ENCODE results near the gene MTA1.

MTA1 gene

DNA sequence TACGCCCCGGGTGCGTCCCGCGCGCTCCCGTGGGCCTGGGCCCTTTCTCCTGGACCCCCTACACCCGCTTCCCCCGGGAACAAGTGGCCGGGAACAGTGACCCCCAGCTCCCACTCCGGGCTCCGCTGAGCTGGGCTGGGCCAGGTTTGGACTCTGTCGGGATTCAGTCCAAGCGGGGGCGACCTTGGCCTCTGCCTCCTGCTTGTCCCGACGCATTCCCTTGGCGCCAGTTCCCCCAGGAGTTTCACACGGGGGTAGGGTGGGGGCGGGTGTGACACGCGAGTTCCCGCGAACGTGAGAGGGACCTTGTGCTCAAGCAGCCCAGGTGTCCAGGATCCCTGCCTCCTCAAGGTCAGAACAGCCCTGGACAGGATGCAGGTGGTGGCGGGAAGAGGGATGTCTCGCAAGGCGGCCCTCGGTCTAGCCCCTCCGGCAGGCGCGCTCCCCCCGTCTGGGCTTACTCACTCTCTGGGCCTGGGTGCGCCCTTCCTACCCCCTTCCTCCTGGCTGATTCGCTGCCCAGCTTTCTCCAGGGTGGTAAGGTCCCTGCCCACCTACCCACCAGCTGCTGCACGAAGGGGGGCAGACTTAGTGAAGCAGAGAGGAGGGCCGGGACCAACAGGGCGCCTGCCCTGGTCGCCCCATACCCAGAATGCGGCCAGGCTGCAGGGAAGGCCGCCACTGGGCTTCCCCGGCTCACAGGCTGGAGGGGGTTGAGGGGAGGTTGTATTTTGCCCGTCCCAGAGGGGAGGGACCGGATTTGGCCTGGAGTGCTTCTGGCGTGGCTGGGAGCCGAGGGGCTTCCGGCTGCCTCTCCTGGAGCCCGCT, 55.9 kb downstream of the MTA1 start:
- TF ChIP-seq, protein P1, sequence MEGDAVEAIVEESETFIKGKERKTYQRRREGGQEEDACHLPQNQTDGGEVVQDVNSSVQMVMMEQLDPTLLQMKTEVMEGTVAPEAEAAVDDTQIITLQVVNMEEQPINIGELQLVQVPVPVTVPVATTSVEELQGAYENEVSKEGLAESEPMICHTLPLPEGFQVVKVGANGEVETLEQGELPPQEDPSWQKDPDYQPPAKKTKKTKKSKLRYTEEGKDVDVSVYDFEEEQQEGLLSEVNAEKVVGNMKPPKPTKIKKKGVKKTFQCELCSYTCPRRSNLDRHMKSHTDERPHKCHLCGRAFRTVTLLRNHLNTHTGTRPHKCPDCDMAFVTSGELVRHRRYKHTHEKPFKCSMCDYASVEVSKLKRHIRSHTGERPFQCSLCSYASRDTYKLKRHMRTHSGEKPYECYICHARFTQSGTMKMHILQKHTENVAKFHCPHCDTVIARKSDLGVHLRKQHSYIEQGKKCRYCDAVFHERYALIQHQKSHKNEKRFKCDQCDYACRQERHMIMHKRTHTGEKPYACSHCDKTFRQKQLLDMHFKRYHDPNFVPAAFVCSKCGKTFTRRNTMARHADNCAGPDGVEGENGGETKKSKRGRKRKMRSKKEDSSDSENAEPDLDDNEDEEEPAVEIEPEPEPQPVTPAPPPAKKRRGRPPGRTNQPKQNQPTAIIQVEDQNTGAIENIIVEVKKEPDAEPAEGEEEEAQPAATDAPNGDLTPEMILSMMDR (IDR thresholded peaks at IDR 0.05; ENCODE audit: borderline replicate concordance, control extremely low read depth, extremely low read depth, insufficient read depth, missing control alignments) = no peak
- DNase-seq (ENCODE audit: low spot score) = no peak
- in situ Hi-C loops (cut with MboI; ENCODE audit: low sequenced_read_pairs, unreplicated experiment) = no loop called here

DNA sequence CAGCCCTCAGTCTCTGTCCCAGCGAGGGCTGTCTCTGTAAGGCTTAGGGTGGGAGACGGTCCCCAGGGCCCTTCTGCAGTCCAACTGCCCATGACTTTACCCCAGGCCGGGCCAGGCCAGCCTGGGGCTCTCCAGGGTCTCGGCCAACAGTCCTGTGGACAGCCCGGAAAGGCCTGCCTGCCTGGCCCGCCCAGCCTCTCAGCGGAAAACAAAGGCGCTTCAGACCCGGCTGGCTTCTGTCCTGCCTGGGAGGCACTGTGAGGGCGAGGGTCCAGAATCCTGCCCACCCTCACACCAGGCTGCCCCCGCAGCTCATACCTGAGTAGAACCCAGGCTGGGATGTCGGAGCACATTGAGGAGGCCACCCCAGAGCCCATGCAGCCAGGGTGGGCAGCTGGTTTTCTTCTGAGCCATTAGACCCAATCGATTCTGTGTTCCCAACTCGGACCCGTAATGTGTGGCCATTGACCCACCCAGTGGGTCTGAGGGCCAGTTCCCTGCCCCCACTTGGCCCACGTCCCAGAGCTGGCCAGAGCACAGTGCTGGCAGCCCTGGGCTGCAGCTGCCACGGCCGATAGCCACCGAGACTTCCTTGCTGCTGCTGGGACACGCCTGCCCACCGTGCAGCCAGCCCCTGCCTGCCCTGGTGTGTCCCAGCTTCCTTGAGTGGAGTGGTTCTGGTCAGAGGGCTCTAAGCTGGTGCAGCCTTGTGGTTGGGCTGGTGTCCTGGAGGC, 56.6 kb downstream of the MTA1 start:
- DNase-seq (ENCODE audit: low spot score) = no peak
- TF ChIP-seq, protein P1 (IDR thresholded peaks at IDR 0.05; ENCODE audit: borderline replicate concordance, control extremely low read depth, extremely low read depth, insufficient read depth, missing control alignments) = no peak
- in situ Hi-C loops (cut with MboI; ENCODE audit: low sequenced_read_pairs, unreplicated experiment) = no loop called here

DNA sequence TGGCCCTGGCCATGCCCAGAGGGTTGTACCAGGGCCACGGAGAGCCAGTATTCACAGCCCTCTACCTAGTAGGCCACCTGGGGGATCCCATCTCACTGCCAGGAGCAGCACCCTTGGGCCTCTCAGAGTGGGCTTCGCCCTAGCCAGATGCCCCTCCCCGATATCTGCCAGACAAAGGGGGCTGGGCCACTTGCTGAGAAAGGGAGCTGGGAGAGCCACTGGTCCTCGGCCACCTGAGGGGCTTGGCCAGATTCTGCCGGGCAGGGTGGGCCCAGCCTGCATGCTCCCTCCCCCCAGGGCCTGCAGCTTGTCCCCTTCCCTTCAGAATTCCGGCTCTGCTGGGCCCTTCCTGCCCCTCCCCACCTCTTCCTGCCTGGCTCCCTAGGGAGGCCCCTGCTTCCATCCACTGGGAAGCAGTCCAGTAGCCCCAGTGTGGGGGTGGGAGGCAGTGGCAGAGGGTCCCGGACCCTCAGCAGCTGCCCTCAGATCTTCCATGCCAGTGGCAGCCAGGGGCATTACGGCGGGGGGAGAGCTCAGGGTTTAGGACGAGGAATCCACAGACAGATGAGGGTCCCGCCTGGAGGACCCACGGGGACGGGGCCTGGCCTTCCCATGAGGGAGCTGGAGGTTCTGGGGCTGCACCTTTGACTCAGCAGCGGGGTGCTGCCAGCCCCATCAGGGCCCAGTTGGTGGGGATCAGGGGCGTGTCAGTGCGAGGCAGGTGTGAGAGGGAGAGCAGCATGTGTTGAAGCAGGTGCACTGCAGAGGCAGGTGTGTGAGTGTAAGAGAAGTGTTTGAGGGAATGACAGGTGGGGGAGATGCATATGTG, 57.4 kb downstream of the MTA1 start:
- in situ Hi-C loops (cut with MboI; ENCODE audit: low sequenced_read_pairs, unreplicated experiment) = no loop called here
- TF ChIP-seq, protein P1 (IDR thresholded peaks at IDR 0.05; ENCODE audit: borderline replicate concordance, control extremely low read depth, extremely low read depth, insufficient read depth, missing control alignments) = no peak
- no peak for DNase-seq (ENCODE audit: low spot score)

DNA sequence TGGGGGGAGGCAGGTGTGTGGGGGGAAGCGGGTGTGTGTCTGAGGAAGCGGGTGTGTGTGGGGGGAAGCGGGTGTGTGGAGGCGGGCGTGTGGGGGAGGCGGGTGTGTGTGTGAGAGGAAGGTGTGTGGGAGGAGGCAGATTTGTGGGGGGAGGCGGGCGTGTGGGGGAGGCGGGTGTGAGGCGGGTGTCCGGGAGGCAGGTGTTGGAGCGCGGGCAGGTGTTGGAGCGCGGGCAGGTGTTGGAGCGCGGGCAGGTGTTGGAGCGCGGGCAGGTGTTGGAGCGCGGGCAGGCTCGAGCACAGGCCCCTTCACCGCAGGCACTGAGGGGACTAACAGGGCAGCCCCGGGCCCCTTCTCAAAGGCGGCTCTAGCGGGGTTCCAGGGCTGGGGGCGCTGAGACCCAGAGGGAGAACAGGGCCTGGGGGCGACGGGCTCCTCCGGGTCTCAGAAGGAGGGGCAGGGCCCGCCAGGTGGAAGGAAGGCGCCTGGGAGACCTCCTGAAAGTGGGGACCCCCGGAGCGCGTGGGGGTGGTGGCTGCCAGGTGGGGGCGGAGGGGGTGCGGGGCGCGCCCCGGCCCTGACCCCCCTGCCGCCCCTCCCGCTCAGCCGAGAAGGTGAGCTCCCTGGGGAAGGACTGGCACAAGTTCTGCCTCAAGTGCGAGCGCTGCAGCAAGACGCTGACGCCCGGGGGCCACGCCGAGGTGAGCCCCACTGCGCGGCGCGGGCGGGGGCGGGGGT, 58.2 kb downstream of the MTA1 start:
- in situ Hi-C loops (cut with MboI; ENCODE audit: low sequenced_read_pairs, unreplicated experiment) = no loop called here
- DNase-seq (ENCODE audit: low spot score) = no peak
- TF ChIP-seq, protein P1 (IDR thresholded peaks at IDR 0.05; ENCODE audit: borderline replicate concordance, control extremely low read depth, extremely low read depth, insufficient read depth, missing control alignments) = no peak

DNA sequence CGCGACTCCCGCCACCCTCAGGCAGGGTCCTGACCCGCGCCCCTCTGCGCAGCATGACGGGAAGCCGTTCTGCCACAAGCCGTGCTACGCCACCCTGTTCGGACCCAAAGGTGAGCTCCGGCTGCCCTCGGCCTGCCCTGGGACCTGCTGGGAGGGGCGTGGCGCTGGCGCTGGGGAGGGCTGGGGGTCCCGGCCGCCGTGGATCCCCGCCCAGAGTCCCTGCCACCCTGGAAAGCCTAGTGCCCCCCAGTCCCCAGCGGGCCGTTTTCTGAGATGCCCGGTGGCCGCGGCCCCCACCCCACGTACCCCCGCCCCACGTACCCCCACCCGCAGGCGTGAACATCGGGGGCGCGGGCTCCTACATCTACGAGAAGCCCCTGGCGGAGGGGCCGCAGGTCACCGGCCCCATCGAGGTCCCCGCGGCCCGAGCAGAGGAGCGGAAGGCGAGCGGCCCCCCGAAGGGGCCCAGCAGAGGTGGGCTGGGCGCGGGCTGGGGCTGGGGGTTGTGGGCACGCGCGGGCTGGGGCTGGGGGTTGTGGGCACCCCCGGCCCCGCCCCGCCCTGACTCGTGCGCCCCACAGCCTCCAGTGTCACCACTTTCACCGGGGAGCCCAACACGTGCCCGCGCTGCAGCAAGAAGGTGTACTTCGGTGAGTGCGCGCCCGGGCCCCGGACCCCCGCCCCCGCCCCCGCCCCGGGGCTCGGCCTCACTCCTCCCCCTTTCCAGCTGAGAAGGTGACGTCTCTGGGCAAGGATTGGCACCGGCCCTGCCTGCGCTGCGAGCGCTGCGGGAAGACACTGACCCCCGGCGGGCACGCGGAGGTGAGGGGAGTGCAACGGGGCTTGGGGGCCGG, 59.0 kb downstream of the MTA1 start:
- in situ Hi-C loops (cut with MboI; ENCODE audit: low sequenced_read_pairs, unreplicated experiment) = no loop called here
- DNase-seq (ENCODE audit: low spot score) = no peak
- TF ChIP-seq, protein P1 (IDR thresholded peaks at IDR 0.05; ENCODE audit: borderline replicate concordance, control extremely low read depth, extremely low read depth, insufficient read depth, missing control alignments) = no peak
